Subcutaneous adipose tissue (tissue), 4 donors: Measurements from ENCODE around the gene VPS37C. TPM values are rescaled to one million over a fixed set of nuclear protein-coding genes. Genes with fewer than 3 reads are reported as not detected.

Source experiments
- total RNA-seq, 4 donors: library from RNA; depleted of rRNA; stranded (reverse); fragments of >200 nt; gene quantifications; one replicate each; pipeline ENCODE4 v1.1.0, GENCODE V29; 2016
- TF ChIP-seq, protein P1 (sequence below): fragments of 450-650 bp; IDR thresholded peaks from one replicate; pipeline ENCODE4 v1.5.1; 2016; ENCODE audit warnings: low read depth, mild to moderate bottlenecking, control low read depth, antibody characterized with exemption, moderate library complexity

VPS37C gene
- total RNA-seq, 4 donors from 2014 or later = 6.7 to 10.9 (median 8.8) TPM

DNA sequence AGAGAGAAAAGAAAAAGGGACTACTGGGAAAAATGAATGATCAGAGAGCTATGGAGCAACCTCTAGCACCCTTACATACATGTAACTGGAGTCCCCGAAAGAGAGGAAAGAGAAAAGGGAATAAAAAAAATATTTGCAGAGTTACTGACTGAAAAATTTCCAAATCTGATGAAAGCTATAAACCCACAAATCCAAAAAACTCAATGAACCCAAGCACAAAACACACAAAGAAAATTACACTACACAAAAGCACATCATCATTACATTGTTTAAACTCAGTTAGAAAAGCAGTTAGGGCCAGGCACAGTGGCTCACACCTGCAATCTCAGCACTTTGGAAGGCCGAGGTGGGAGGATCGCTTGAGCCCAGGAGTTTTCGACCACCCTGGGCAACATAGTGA, 6.7 kb downstream of the VPS37C start:
- TF ChIP-seq, protein P1, sequence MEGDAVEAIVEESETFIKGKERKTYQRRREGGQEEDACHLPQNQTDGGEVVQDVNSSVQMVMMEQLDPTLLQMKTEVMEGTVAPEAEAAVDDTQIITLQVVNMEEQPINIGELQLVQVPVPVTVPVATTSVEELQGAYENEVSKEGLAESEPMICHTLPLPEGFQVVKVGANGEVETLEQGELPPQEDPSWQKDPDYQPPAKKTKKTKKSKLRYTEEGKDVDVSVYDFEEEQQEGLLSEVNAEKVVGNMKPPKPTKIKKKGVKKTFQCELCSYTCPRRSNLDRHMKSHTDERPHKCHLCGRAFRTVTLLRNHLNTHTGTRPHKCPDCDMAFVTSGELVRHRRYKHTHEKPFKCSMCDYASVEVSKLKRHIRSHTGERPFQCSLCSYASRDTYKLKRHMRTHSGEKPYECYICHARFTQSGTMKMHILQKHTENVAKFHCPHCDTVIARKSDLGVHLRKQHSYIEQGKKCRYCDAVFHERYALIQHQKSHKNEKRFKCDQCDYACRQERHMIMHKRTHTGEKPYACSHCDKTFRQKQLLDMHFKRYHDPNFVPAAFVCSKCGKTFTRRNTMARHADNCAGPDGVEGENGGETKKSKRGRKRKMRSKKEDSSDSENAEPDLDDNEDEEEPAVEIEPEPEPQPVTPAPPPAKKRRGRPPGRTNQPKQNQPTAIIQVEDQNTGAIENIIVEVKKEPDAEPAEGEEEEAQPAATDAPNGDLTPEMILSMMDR = no peak

DNA sequence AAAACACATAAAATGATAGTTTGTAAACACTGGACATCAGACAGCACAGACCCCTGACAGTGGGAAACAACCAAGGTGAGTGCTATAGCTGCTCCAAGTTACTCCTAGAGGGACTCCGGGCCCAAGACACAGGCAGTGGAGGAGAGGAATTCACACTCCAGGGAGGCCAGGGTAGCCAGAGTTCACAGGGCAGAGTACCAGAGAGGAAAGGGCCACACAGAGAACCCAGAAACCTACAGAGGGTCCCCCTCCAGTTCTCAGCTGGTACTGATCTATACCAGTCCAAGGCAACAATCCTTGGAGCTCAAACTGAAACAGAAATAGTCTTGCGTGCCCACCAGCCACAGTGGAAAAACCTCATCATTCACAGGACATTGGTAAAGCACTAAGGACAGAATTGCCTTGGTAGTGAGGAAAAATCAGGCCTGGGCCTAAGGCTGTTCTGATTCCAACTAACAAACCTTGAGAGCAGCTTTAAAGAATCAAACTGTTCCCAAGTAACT, 7.6 kb downstream of the VPS37C start:
- TF ChIP-seq, protein P1 = no peak

DNA sequence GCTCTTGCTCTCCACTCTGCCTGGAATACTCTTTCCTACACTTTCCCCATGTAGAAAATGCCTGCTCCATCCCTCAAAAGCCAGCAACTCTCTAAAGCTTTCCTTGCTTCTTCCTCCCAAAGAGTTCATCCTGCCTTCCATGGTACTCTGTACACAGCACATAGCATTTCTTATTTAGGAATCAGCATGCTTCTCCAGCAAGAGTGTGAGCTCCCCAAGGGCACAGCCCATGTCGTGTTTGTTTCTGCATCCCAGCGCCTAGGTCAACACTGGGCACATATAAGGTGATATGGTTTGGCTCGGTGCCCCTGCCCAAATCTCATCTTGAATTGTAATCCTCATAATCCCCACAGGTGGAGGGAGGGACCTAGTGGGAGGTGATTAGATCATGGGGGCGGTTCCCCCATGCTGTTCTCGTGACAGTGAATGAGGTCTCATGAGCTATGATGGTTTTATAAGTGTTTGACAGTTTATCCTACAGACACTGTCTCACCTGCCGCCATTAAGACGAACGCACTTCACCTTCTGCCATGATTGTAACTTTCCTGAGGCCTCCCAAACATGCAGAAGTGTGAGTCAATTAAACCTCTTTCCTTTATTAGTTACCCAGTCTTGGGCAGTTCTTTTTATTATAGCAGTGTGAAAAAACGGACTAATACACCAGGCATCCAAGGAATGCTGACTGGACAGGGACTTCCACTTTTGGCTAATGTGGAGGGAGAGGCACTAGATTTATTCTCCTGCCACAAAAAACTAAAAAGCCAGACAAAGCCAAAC, 8.2 kb downstream of the VPS37C start:
- TF ChIP-seq, protein P1 = no peak

DNA sequence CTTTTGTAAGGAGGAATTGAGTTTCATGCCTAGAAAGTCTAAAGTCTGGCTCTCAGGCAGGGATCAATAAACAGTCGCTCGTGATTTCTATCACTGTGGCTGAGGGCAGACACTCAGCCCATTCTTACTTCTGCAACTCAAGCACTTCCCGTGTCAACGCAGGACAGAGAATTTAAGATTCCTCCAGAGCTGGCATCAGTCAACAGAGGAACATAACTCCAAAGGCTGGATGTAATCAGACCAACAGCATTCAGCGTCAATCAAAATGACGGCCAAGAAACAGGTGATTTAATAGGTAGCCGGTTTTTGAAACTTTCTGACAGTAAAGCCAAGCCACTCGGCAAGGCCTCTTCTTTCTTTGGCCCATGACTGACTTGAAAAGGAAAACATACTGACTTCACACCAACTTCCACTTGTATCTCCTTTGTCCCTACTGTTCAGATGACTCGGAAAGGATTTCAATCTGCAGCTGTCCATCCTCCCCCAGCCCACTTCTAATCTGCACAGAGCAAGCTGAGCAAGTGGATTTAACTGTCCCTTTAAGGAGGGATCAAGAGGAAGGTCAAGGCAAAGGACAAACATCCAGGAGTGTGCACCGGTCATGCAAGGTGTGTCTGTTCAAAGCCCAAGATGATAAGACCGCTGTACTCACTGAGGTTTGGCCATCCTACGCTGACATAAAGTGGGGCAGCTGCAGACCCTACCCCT, 9.5 kb downstream of the VPS37C start:
- TF ChIP-seq, protein P1 = no peak

DNA sequence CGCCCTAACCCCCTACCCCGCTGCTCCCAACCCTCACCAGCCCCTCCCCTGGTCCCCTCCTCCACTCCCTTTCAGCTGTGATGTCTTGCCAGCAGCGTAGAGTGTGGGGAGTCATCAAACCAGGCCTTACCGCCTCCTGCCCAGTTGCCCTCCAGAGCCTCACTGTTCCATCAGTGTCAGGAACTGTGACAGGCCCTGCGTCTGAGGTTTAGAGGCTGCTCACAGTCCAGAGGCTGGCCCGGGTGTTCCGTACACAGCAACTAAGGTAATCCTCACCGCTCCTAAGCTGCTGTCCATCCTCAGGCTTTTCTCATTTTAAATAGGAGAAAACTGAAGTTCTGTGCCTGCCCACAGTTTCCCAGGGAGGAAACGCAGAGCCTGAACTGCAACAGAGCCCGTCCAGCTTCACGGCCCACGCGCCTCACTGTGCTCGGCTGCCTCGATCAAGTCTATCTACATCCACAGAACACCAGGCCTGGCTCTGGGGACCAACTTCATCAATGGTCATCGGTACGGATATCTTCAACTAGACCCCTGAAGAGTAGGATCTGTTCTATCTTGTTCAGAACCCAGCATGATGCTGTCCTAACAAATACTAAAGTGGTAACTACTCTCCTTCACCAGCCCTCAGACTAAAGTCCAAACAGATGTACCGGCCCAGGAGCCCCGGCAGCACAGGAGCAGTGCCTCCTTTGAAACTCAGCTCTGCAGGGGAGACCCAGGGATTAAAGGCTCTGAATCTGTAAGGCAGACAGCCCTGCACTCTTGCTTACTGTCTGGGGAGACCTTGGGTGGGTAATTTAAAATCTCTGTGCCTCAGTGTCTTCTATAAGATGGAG, 10.3 kb downstream of the VPS37C start:
- TF ChIP-seq, protein P1 = no peak

DNA sequence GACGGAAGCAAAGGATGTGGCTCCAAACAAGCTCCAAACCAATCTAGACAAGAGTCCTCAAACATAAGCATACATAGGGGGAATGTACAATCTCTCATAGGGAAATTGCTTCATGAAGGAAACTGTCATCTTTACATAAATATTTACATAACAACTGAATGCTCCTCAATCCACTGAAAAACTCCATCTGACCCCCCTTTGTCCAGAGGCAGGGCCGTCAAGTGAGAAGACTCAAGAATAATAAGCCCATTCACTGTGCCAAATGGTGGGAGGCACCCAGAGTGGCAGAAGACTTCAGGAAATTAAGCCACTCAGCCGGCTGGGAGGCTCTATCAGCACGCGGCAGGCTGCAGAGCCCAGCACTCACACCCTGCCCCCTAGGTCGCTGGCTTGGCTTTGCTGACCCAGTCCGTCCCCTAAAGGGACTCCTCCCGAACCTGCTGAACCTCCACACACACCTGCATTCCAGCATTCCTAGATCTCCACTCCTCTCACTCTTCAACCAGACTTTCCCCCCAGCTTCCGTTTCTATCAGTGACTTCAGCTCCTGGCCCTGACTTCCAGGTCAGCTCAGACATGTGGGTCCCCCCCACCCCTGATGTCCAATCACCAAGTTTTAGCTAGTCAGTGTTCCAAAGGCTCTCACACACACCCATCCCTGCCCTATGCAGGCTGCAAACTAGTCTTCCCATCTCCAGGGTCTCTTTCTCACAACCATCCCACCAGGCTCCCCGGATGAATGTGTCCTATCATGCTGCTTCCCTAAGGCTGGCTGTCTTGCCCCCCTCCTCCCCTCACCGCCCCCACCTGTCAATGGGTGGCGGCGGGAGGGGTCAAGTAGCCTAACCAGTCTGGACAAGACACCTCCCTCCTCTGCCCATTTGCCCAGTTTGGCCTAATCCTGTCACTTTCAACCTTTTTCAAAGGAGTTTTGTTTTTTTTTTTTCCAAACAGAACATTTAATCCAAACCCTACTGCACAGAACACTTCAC, 11.3 kb downstream of the VPS37C start:
- TF ChIP-seq, protein P1 = no peak
